ENCODE results near the gene MAP3K5. TPM values are rescaled to one million over a fixed set of nuclear protein-coding genes. Genes with fewer than 3 reads are reported as not detected.

MAP3K5 gene
- total RNA-seq, 1 experiment from 2014 or later: 15.8 TPM

DNA sequence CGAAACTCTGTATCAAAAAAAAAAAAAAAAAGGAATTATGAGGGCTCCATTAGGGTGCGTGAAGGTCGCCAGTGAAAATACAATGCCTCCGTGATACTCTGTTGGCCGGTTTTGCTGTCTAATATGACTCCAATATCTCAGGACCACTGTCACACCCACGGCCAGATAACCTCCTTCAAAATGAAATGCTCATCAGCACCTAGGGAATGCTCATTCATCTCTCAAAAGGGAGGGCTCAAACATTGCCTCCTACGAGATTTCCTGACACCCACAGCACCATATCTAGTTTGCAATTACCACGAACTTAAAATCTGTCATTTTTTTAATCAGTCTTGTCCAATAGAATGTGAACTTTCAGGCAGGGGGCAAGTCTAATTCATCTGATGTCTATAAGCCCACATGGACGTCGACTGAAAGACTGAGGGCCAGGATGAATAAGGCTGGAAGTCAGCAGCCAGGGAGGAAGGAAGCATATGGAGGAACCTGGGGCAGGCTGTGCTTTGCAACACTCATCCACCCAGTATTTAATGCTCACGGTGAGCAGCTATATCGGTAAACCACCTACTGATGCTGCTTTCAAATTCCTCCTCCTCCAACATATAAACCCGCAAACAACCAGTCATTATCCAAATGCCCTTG, 42.8 kb downstream of the MAP3K5 start:
- no peak for DNase-seq
- no peaks in the 10 kb centered on the region for H3K4me1 Mint-ChIP-seq (ENCODE audit: low read depth, unreplicated experiment)
- H3K4me3 Mint-ChIP-seq (ENCODE audit: low read depth, unreplicated experiment): no peak overlapping the region
- TF ChIP-seq, protein P1, sequence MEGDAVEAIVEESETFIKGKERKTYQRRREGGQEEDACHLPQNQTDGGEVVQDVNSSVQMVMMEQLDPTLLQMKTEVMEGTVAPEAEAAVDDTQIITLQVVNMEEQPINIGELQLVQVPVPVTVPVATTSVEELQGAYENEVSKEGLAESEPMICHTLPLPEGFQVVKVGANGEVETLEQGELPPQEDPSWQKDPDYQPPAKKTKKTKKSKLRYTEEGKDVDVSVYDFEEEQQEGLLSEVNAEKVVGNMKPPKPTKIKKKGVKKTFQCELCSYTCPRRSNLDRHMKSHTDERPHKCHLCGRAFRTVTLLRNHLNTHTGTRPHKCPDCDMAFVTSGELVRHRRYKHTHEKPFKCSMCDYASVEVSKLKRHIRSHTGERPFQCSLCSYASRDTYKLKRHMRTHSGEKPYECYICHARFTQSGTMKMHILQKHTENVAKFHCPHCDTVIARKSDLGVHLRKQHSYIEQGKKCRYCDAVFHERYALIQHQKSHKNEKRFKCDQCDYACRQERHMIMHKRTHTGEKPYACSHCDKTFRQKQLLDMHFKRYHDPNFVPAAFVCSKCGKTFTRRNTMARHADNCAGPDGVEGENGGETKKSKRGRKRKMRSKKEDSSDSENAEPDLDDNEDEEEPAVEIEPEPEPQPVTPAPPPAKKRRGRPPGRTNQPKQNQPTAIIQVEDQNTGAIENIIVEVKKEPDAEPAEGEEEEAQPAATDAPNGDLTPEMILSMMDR (IDR thresholded peaks at IDR 0.05; ENCODE audit: unreplicated experiment): no peak
- intact Hi-C loops (cut with micrococcal nuclease; ENCODE audit: unreplicated experiment): no loop called here
- H3K27me3 Mint-ChIP-seq (ENCODE audit: unreplicated experiment): no peaks in the 10 kb centered on the region
- CTCF ChIA-PET: no interaction called here
- no TSS peak for BruUV-seq (replicated peaks)
- H3K27ac Mint-ChIP-seq (ENCODE audit: unreplicated experiment): no peak overlapping the region
- no peaks in the 10 kb centered on the region for H3K36me3 Mint-ChIP-seq (ENCODE audit: insufficient read depth, unreplicated experiment)
- no peaks in the 10 kb centered on the region for H3K9me3 Mint-ChIP-seq (ENCODE audit: low read depth, unreplicated experiment)

GRCh38 chr6:136747507-136747906, 44.8 kb downstream of the MAP3K5 start:
- Mint-ChIP-seq H3K27me3 (ENCODE audit: unreplicated experiment) (no peaks in the 10 kb centered on the region), H3K4me3 (ENCODE audit: low read depth, unreplicated experiment) (no peak overlapping the region), H3K36me3 (ENCODE audit: insufficient read depth, unreplicated experiment) (no peaks in the 10 kb centered on the region), H3K27ac (ENCODE audit: unreplicated experiment) (no peak overlapping the region), H3K9me3 (ENCODE audit: low read depth, unreplicated experiment) (no peaks in the 10 kb centered on the region), H3K4me1 (ENCODE audit: low read depth, unreplicated experiment) (no peaks in the 10 kb centered on the region)
- TF ChIP-seq, protein P1 (IDR thresholded peaks at IDR 0.05; ENCODE audit: unreplicated experiment): no peak
- no peak for DNase-seq
- CTCF ChIA-PET: no interaction called here
- no TSS peak for BruUV-seq (replicated peaks)
- intact Hi-C loops (cut with micrococcal nuclease; ENCODE audit: unreplicated experiment): no loop called here

DNA sequence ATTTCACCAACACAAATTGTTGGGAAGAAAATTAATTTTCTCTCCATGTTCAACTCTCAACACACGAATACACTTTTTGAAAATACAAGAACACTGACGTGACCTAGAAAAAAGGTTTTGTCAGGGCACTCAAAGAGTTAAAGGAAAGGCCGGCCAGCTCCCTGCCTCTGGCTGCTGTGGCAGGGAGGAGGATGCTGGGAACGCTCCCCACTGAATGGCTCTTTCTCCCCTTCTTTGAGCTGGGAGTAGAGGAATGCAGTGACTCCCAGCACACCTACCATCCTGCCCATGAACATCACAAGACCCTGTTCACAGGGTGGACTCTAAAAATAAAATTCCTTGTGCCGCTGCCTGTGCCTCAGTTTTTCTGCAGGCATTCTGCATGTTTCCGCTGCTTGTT, 47.0 kb downstream of the MAP3K5 start:
- H3K4me3 Mint-ChIP-seq (ENCODE audit: low read depth, unreplicated experiment): no peak overlapping the region
- H3K27me3 Mint-ChIP-seq (ENCODE audit: unreplicated experiment): no peaks in the 10 kb centered on the region
- CTCF ChIA-PET: no interaction called here
- H3K4me1 Mint-ChIP-seq (ENCODE audit: low read depth, unreplicated experiment): no peaks in the 10 kb centered on the region
- BruUV-seq (replicated peaks): no TSS peak
- TF ChIP-seq, protein P1 (IDR thresholded peaks at IDR 0.05; ENCODE audit: unreplicated experiment): no peak
- DNase-seq: no peak
- no peaks in the 10 kb centered on the region for H3K36me3 Mint-ChIP-seq (ENCODE audit: insufficient read depth, unreplicated experiment)
- intact Hi-C loops (cut with micrococcal nuclease; ENCODE audit: unreplicated experiment): no loop called here
- H3K27ac Mint-ChIP-seq (ENCODE audit: unreplicated experiment): no peak overlapping the region
- no peaks in the 10 kb centered on the region for H3K9me3 Mint-ChIP-seq (ENCODE audit: low read depth, unreplicated experiment)

GRCh38 chr6:136744889-136745288, 47.4 kb downstream of the MAP3K5 start:
- intact Hi-C loops (cut with micrococcal nuclease; ENCODE audit: unreplicated experiment): loop anchor here (5.0 kb wide), 1 partner anchor 42 kb away; no protein-coding TSS in a partner anchor
- no peak overlapping the region for H3K27ac Mint-ChIP-seq (ENCODE audit: unreplicated experiment)
- CTCF ChIA-PET: no interaction called here
- H3K36me3 Mint-ChIP-seq (ENCODE audit: insufficient read depth, unreplicated experiment): no peaks in the 10 kb centered on the region
- DNase-seq: no peak
- no TSS peak for BruUV-seq (replicated peaks)
- H3K9me3 Mint-ChIP-seq (ENCODE audit: low read depth, unreplicated experiment): no peaks in the 10 kb centered on the region
- H3K27me3 Mint-ChIP-seq (ENCODE audit: unreplicated experiment): no peaks in the 10 kb centered on the region
- H3K4me1 Mint-ChIP-seq (ENCODE audit: low read depth, unreplicated experiment): no peaks in the 10 kb centered on the region
- H3K4me3 Mint-ChIP-seq (ENCODE audit: low read depth, unreplicated experiment): no peak overlapping the region
- TF ChIP-seq, protein P1 (IDR thresholded peaks at IDR 0.05; ENCODE audit: unreplicated experiment): no peak
